HG03520 (cell line): ENCODE data around the gene ATP8B4.
"Not testable (repeated sequence)": the region's sequence is repeated elsewhere in the genome, so short reads cannot be mapped to it uniquely, and the experiment has no call there.

ENCODE experiments used
- ATAC-seq: cut with Tn5 transposase; IDR thresholded peaks from one replicate; pipeline ENCODE4 v1.9.1; 2021; ENCODE audit warnings: mild to moderate bottlenecking, moderate library complexity; ENCODE audit not compliant: unreplicated experiment

Gene ATP8B4

GRCh38 chr15:49963033-49963772 is 155.8 kb downstream of the ATP8B4 start:
- not testable (repeated sequence) for ATAC-seq

- ATAC-seq = no peak
These were observed 156.9 kb downstream of the ATP8B4 start for GRCh38 chr15:49962044-49962602.

- ATAC-seq = no peak
These were observed 165.6 kb downstream of the ATP8B4 start for GRCh38 chr15:49953421-49953820.

- no peak for ATAC-seq
These were observed 172.4 kb downstream of the ATP8B4 start for GRCh38 chr15:49946681-49947080.

- no peak for ATAC-seq
These were observed 184.5 kb downstream of the ATP8B4 start for GRCh38 chr15:49934487-49934886.

- ATAC-seq = no peak
These were observed 191.7 kb downstream of the ATP8B4 start for GRCh38 chr15:49927189-49927861.

GRCh38 chr15:49926740-49927139 is 192.3 kb downstream of the ATP8B4 start:
- no peak for ATAC-seq

- no peak for ATAC-seq
These were observed 195.4 kb downstream of the ATP8B4 start for GRCh38 chr15:49923671-49924070.

GRCh38 chr15:49919034-49919433 is 200.0 kb downstream of the ATP8B4 start:
- no peak for ATAC-seq

GRCh38 chr15:49918121-49918520 is 200.9 kb downstream of the ATP8B4 start:
- no peak for ATAC-seq

GRCh38 chr15:49916998-49917397 is 202.0 kb downstream of the ATP8B4 start:
- ATAC-seq = no peak

- ATAC-seq = no peak
These were observed 203.2 kb downstream of the ATP8B4 start for GRCh38 chr15:49915822-49916221.

GRCh38 chr15:49908933-49909295 is 210.1 kb downstream of the ATP8B4 start:
- ATAC-seq = no peak

- ATAC-seq = no peak
These were observed 210.6 kb downstream of the ATP8B4 start for GRCh38 chr15:49908236-49908932.

GRCh38 chr15:49906966-49907365 is 212.1 kb downstream of the ATP8B4 start:
- ATAC-seq = no peak

GRCh38 chr15:49905221-49905620 is 213.8 kb downstream of the ATP8B4 start:
- ATAC-seq = no peak

GRCh38 chr15:49904296-49904695 is 214.7 kb downstream of the ATP8B4 start:
- ATAC-seq = no peak

GRCh38 chr15:49902685-49903501 is 216.1 kb downstream of the ATP8B4 start:
- ATAC-seq = no peak

- no peak for ATAC-seq
These were observed 216.9 kb downstream of the ATP8B4 start for GRCh38 chr15:49901996-49902684.

GRCh38 chr15:49901321-49901720 is 217.7 kb downstream of the ATP8B4 start:
- ATAC-seq = no peak
